Activated T-helper 2 cell treated with anti-CD3 and anti-CD28 coated beads, Interferon-gamma antibody, Interleukin-2, Interleukin-4, amounts not matched to agents 10 μg/mL and 5 μg/mL and 100 μg/mL, durations not matched to agents 14 hours and 24 hours and 36 hours (primary cell): ENCODE measurements around the gene PLEK2. TPM values are rescaled to one million over a fixed set of nuclear protein-coding genes. Genes with fewer than 3 reads are reported as not detected.

Experiments
- DNase-seq: peaks from one replicate; pipeline ENCODE4 v3.0.0; 2021; ENCODE audit warnings: low spot score
- H3K27ac Mint-ChIP-seq: one replicate; pipeline ENCODE4 v1.8.0; 2021; ENCODE audit warnings: mixed read lengths
- H3K27me3 Mint-ChIP-seq: one replicate; pipeline ENCODE4 v1.8.0; 2021; ENCODE audit warnings: low read depth, mixed read lengths
- H3K36me3 Mint-ChIP-seq: one replicate; pipeline ENCODE4 v1.8.0; 2021; ENCODE audit warnings: low read depth, mixed read lengths
- H3K4me1 Mint-ChIP-seq: one replicate; pipeline ENCODE4 v1.8.0; 2021; ENCODE audit warnings: low read depth, mixed read lengths
- H3K4me3 Mint-ChIP-seq: one replicate; pipeline ENCODE4 v1.8.0; 2021; ENCODE audit warnings: low read depth, mild to moderate bottlenecking, moderate library complexity, mixed read lengths
- H3K9me3 Mint-ChIP-seq: one replicate; pipeline ENCODE4 v1.8.0; 2021; ENCODE audit warnings: mixed read lengths
- intact Hi-C: fragments of 100-400 bp; cut with micrococcal nuclease; formaldehyde crosslinking; loops from one replicate; pipeline ENCODE4 v1.15.1; 2023
- total RNA-seq: library from RNA; stranded (reverse); gene quantifications from 2 replicates; pipeline ENCODE4 v1.2.3, GENCODE V29; 2022

Gene PLEK2
- total RNA-seq, 1 donor from 2014 or later = 0.37 TPM

DNA sequence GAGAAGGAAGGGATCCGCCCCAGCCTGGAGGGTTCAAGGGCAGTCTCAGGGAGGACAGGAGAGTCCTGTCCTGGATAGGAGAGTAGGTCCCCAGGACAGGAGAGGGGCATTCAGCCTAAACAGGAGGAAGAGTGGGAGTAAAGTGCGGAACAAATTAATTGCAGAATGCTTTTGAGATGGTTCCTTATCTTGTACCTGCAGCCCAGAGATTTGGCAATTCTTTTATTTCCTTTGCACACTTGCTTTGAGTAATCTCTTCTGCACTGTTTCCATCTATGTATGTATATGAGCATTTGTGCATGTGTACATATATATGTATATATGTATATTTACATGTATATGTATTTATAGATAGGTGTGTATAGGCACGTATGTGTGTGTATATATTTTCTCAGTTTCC lies 22.7 kb downstream of the PLEK2 start:
- H3K4me3 Mint-ChIP-seq = no peak overlapping the region
- no peak overlapping the region for H3K27ac Mint-ChIP-seq
- intact Hi-C loops = no loop called here
- peaks cover 31% of the 10 kb centered on the region for H3K36me3 Mint-ChIP-seq
- H3K9me3 Mint-ChIP-seq = no peaks in the 10 kb centered on the region
- H3K27me3 Mint-ChIP-seq = no peaks in the 10 kb centered on the region
- H3K4me1 Mint-ChIP-seq = peaks cover 10% of the 10 kb centered on the region
- DNase-seq = no peak

DNA sequence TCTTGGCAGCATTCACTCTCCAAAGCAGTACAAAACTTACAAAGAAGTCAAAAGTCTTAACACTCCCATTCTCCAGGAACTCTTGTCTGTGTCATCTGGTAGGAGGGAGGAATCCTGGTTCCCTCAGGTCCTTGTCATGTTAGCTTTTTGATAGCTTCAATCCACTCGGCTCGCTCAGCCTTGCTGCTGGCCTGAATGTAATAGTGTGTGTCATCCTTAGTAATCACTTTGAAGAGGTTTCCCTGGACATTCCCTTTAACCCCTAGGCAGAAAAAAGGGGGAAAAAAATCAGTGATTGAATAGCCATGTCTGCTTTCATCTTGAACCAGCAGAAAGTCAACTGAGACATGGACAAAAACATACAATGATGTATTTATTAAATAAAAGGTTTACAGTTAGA lies 24.8 kb downstream of the PLEK2 start:
- no peaks in the 10 kb centered on the region for H3K27me3 Mint-ChIP-seq
- peaks cover 10% of the 10 kb centered on the region for H3K4me1 Mint-ChIP-seq
- no peaks in the 10 kb centered on the region for H3K9me3 Mint-ChIP-seq
- intact Hi-C loops = no loop called here
- peaks cover 48% of the 10 kb centered on the region for H3K36me3 Mint-ChIP-seq
- no peak overlapping the region for H3K4me3 Mint-ChIP-seq
- no peak for DNase-seq
- no peak overlapping the region for H3K27ac Mint-ChIP-seq

DNA sequence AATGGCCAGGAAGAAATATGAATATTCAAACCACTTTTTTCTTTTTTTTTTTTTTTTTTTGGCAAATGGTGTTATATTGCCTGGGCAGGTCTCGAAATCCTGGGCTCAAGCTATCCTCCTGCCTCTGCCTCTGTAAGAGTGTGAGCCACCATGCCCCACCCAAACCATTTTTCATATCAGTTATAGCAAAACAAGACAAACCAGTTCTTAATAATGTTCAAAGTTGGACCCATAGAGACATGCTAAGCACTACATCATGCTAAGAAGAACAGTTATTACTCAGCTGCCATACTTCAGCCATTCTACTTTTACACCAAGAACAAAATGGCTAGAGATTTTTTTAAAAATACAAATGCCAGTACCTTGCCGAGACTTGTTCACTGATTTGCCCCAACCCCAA lies 26.3 kb downstream of the PLEK2 start:
- DNase-seq = no peak
- peaks cover under 1% of the 10 kb centered on the region for H3K4me1 Mint-ChIP-seq
- no peaks in the 10 kb centered on the region for H3K27me3 Mint-ChIP-seq
- intact Hi-C loops = no loop called here
- H3K36me3 Mint-ChIP-seq = peaks cover 60% of the 10 kb centered on the region
- H3K27ac Mint-ChIP-seq = no peak overlapping the region
- no peaks in the 10 kb centered on the region for H3K9me3 Mint-ChIP-seq
- H3K4me3 Mint-ChIP-seq = no peak overlapping the region

GRCh38 chr14:67385120-67385519 lies 26.8 kb downstream of the PLEK2 start:
- no peak for DNase-seq
- H3K36me3 Mint-ChIP-seq = peaks cover 64% of the 10 kb centered on the region
- H3K9me3 Mint-ChIP-seq = no peaks in the 10 kb centered on the region
- H3K27ac Mint-ChIP-seq = no peak overlapping the region
- H3K27me3 Mint-ChIP-seq = no peaks in the 10 kb centered on the region
- intact Hi-C loops = no loop called here
- H3K4me3 Mint-ChIP-seq = no peak overlapping the region
- no peaks in the 10 kb centered on the region for H3K4me1 Mint-ChIP-seq

- DNase-seq = no peak
- peaks cover 86% of the 10 kb centered on the region for H3K36me3 Mint-ChIP-seq
- no peaks in the 10 kb centered on the region for H3K9me3 Mint-ChIP-seq
- H3K4me3 Mint-ChIP-seq = no peak overlapping the region
- intact Hi-C loops = no loop called here
- no peaks in the 10 kb centered on the region for H3K27me3 Mint-ChIP-seq
- H3K27ac Mint-ChIP-seq = no peak overlapping the region
- H3K4me1 Mint-ChIP-seq = peaks cover 11% of the 10 kb centered on the region
These were observed 34.0 kb downstream of the PLEK2 start for GRCh38 chr14:67377916-67378315.

DNA sequence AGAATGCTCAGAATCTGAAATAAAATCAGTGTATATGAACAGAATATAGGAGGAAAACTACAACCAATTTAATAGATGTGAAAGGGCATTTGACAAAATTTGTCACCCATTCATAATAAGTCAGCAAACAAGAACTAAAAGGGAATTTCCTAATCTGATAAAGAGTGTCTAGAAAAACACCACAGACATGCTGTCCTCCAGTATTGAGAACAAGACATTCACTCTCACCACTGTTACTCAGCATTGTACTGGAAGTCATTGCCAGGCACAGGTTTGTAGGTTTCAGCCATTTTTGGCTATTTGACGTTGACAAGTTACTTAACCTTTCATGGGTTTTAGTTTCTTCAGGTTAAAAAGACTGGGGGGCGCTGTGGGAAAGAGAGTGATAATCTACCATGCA lies 38.6 kb downstream of the PLEK2 start:
- DNase-seq = no peak
- Mint-ChIP-seq H3K36me3 (peaks cover 86% of the 10 kb centered on the region), H3K4me1 (peaks cover 25% of the 10 kb centered on the region), H3K27ac (peak overlapping the region; percentile 67), H3K27me3 (no peaks in the 10 kb centered on the region), H3K9me3 (no peaks in the 10 kb centered on the region), H3K4me3 (no peak overlapping the region)
- intact Hi-C loops = loop anchor here (1.0 kb wide), 1 partner anchor 13 kb away; the partner anchor contains the start of gene EIF2S1

DNA sequence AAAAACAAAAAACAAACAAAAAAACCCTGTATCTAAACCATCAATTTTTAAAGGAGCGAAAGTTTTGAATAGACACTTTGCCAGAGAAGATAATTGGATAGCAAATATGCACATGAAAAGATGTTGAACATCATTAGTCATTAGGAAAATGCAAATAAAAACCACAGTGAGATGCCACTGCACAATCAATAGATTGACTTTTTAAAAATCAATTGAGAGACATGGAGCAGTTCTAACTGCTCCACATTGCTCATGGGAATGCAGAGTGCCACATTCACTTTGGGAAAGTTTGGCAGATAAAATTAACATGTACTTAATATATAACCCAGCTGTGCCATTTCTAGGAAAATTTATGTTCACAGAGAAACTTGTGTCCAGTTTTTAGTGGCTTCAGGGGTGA lies 39.1 kb downstream of the PLEK2 start:
- Mint-ChIP-seq H3K36me3 (peaks cover 86% of the 10 kb centered on the region), H3K4me3 (no peak overlapping the region), H3K9me3 (no peaks in the 10 kb centered on the region), H3K4me1 (peaks cover 27% of the 10 kb centered on the region), H3K27me3 (no peaks in the 10 kb centered on the region), H3K27ac (peak overlapping the region; percentile 56)
- intact Hi-C loops = loop anchor here (1.0 kb wide), 1 partner anchor 13 kb away; the partner anchor contains the start of gene EIF2S1
- DNase-seq = no peak

DNA sequence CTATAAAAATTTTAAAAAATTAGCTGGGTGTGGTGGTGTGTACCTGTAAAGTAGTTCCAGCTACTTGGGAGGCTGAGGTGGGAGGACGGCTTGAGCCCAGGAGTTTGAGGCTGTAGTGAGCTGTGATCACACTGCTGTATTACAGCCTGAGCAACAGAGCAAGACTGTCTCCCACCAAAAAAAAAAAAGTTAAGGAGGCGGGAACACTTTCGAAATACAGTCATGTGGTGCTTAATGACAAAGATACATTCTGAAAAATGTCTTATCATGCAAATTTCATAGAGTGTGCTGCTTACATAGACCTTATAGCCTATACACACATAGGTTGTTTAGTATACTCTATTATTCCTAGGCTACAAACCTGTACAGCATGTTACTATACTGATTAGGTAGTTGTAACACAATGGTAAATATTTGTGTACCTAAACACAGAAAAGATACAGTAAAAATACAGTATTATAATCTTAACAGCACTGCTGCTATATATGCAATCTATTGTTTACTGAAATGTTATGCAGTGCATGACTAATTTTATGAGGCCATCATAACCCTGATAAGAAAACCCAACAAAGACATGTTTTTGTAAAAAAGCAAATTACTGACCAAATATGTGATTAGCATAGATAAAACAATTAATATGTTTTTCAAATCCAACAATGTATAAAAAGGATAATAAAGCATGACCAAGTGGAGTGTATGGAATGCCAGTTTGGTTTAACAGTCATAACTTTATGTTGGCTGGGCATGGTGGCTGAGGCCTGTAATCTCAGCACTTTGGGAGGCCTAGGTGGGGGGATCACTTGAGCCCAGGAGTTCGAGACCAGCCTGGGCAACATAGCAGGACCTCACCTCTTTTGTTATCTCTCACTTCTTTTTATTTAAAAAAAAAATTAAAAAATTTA lies 40.5 kb downstream of the PLEK2 start:
- no peak for DNase-seq
- Mint-ChIP-seq H3K9me3 (no peaks in the 10 kb centered on the region), H3K4me1 (peaks cover 28% of the 10 kb centered on the region), H3K4me3 (no peak overlapping the region), H3K27me3 (no peaks in the 10 kb centered on the region), H3K27ac (no peak overlapping the region), H3K36me3 (peaks cover 86% of the 10 kb centered on the region)
- intact Hi-C loops = no loop called here

GRCh38 chr14:67370830-67371229 lies 41.1 kb downstream of the PLEK2 start:
- no peak overlapping the region for H3K4me3 Mint-ChIP-seq
- H3K4me1 Mint-ChIP-seq = peaks cover 32% of the 10 kb centered on the region
- no peak for DNase-seq
- H3K27ac Mint-ChIP-seq = peak overlapping the region; percentile 51
- peaks cover 86% of the 10 kb centered on the region for H3K36me3 Mint-ChIP-seq
- intact Hi-C loops = no loop called here
- no peaks in the 10 kb centered on the region for H3K9me3 Mint-ChIP-seq
- H3K27me3 Mint-ChIP-seq = no peaks in the 10 kb centered on the region

- H3K27ac Mint-ChIP-seq = peak overlapping the region; percentile 17
- peaks cover 41% of the 10 kb centered on the region for H3K4me1 Mint-ChIP-seq
- DNase-seq = no peak
- H3K27me3 Mint-ChIP-seq = no peaks in the 10 kb centered on the region
- H3K4me3 Mint-ChIP-seq = no peak overlapping the region
- intact Hi-C loops = no loop called here
- peaks cover 84% of the 10 kb centered on the region for H3K36me3 Mint-ChIP-seq
- H3K9me3 Mint-ChIP-seq = no peaks in the 10 kb centered on the region
These were observed 46.5 kb downstream of the PLEK2 start for GRCh38 chr14:67365476-67365875.

- intact Hi-C loops = loop anchor here (1.0 to 5.0 kb wide), 5 partner anchors 13 to 456 kb away; partner anchors contain the start of gene ZFYVE26
These were observed 51.3 kb downstream of the PLEK2 start for GRCh38 chr14:67360470-67361206.

DNA sequence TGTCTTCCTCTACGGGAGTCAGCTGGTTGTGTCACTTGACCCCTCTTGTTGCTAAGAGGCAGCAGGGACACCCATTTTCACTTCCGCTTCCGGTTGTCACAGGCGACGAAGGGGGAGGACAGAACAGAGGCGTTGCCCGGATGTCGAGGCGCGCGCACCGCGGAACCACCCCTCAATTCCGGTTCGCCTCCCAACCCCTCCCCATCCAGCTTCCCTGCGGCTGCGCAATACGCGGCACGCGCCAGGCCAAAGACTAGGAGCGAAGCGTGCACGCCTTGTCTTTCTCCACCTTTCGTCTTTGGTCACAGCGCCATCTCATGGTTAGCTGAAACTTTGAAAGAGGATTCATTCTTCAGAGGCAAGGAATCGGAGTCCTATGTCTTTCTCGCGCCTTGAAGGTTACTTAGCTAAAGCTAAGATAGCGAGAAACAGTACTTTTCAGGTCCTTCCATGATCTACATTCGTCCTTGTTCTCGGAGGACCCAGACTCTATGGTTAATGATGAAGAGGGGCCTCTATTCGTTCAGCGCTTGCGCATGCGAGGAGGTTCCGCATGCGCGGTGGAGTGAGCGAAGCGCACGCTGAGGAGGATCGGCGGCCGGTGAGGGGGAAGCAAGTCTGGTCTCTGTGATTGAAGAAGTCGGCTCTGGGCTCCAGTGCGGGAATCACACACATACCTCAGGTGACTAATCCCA lies 52.0 kb downstream of the PLEK2 start, which contains the start of the genes ATP6V1D and EIF2S1:
TSS of gene ATP6V1D (minus strand) at position 30 of the 695 bp plus-strand sequence. CDS start 106 bp downstream, outside the sequence.
TSS of gene EIF2S1 (plus strand) at position 554 of the 695 bp plus-strand sequence. CDS start 4,440 bp downstream, outside the sequence.
- Mint-ChIP-seq H3K4me1 (peaks cover 51% of the 10 kb centered on the region), H3K4me3 (peak within 1 kb of the TSS; percentile 97), H3K27me3 (no peaks in the 10 kb centered on the region), H3K9me3 (no peaks in the 10 kb centered on the region), H3K27ac (peak within 1 kb of the TSS; percentile 98), H3K36me3 (peaks cover 39% of the 10 kb centered on the region)
- DNase-seq = peak; percentile 100
- intact Hi-C loops = loop anchor here (1.0 to 5.0 kb wide), 7 partner anchors 13 to 852 kb away; partner anchors contain the start of genes GPHN, PALS1 and ZFYVE26

More at GRCh38 chr14:67360470-67361206, 51.3 kb downstream of the PLEK2 start:
- H3K27ac Mint-ChIP-seq = peak overlapping the region; percentile 98
- no peak for DNase-seq
- H3K36me3 Mint-ChIP-seq = peaks cover 45% of the 10 kb centered on the region
- H3K4me3 Mint-ChIP-seq = peak overlapping the region; percentile 97
- H3K9me3 Mint-ChIP-seq = no peaks in the 10 kb centered on the region
- peaks cover 55% of the 10 kb centered on the region for H3K4me1 Mint-ChIP-seq
- H3K27me3 Mint-ChIP-seq = no peaks in the 10 kb centered on the region
